Parathyroid adenoma (tissue), 2 donors: ENCODE measurements around the gene CMTM8.
A peak's percentile ranks its signal among the peaks of the same experiment; 100 is the strongest.

Experiments used
- H2AFZ ChIP-seq: fragments of 300-600 bp; sonication (generic); one replicate; pipeline ENCODE4 v1.7.0; 2017; ENCODE audit warnings: antibody characterized with exemption, mild to moderate bottlenecking
- H3K27ac ChIP-seq: fragments of 300-600 bp; sonication (generic); one replicate; pipeline ENCODE4 v1.7.0; 2017
- H3K27me3 ChIP-seq: fragments of 300-600 bp; sonication (generic); one replicate; pipeline ENCODE4 v1.7.0; 2017; ENCODE audit warnings: low read length; ENCODE audit not compliant: control insufficient read depth, insufficient read depth
- H3K36me3 ChIP-seq: fragments of 300-600 bp; sonication (generic); one replicate; pipeline ENCODE4 v1.7.0; 2017; ENCODE audit warnings: low read length; ENCODE audit not compliant: control insufficient read depth, insufficient read depth
- H3K4me1 ChIP-seq: fragments of 300-600 bp; sonication (generic); one replicate; pipeline ENCODE4 v1.7.0; 2017; ENCODE audit warnings: control low read depth
- H3K4me2 ChIP-seq: fragments of 300-600 bp; sonication (generic); one replicate; pipeline ENCODE4 v1.7.0; 2017; ENCODE audit warnings: low read length
- H3K4me3 ChIP-seq: fragments of 300-600 bp; sonication (generic); one replicate; pipeline ENCODE4 v1.7.0; 2017; ENCODE audit warnings: low read depth, low read length
- H3K79me2 ChIP-seq: fragments of 300-600 bp; sonication (generic); one replicate; pipeline ENCODE4 v1.7.0; 2017; ENCODE audit warnings: control low read depth
- H3K9ac ChIP-seq: fragments of 300-600 bp; sonication (generic); one replicate; pipeline ENCODE4 v1.7.0; 2017; ENCODE audit warnings: mild to moderate bottlenecking
- H3K9me3 ChIP-seq: fragments of 300-600 bp; sonication (generic); one replicate; pipeline ENCODE4 v1.7.0; 2017; ENCODE audit warnings: low read length; ENCODE audit not compliant: control insufficient read depth
- TF ChIP-seq, protein P1 (sequence below): fragments of 300-600 bp; sonication (generic); IDR thresholded peaks from one replicate; pipeline ENCODE4 v1.7.0; 2017; ENCODE audit warnings: antibody characterized with exemption, mild to moderate bottlenecking
- donor health status: primary hyperparathyroidism.

Gene CMTM8

GRCh38 chr3:32398531-32398930 lies 160.1 kb downstream of the CMTM8 start:
- Histone ChIP-seq H3K27me3 (no peaks in the 10 kb centered on the region), H3K79me2 (no peaks in the 10 kb centered on the region), H3K36me3 (no peaks in the 10 kb centered on the region), H3K9me3 (no peaks in the 10 kb centered on the region), H3K27ac (no peak overlapping the region), H2AFZ (no peak overlapping the region), H3K9ac (no peak overlapping the region), H3K4me2 (no peak overlapping the region), H3K4me1 (no peaks in the 10 kb centered on the region), H3K4me3 (no peak overlapping the region)
- TF ChIP-seq, protein P1, sequence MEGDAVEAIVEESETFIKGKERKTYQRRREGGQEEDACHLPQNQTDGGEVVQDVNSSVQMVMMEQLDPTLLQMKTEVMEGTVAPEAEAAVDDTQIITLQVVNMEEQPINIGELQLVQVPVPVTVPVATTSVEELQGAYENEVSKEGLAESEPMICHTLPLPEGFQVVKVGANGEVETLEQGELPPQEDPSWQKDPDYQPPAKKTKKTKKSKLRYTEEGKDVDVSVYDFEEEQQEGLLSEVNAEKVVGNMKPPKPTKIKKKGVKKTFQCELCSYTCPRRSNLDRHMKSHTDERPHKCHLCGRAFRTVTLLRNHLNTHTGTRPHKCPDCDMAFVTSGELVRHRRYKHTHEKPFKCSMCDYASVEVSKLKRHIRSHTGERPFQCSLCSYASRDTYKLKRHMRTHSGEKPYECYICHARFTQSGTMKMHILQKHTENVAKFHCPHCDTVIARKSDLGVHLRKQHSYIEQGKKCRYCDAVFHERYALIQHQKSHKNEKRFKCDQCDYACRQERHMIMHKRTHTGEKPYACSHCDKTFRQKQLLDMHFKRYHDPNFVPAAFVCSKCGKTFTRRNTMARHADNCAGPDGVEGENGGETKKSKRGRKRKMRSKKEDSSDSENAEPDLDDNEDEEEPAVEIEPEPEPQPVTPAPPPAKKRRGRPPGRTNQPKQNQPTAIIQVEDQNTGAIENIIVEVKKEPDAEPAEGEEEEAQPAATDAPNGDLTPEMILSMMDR, result no peak

- Histone ChIP-seq H3K27ac (no peak overlapping the region), H3K9me3 (no peaks in the 10 kb centered on the region), H3K79me2 (no peaks in the 10 kb centered on the region), H3K4me3 (no peak overlapping the region), H3K4me1 (no peaks in the 10 kb centered on the region), H2AFZ (no peak overlapping the region), H3K27me3 (no peaks in the 10 kb centered on the region), H3K36me3 (no peaks in the 10 kb centered on the region), H3K4me2 (no peak overlapping the region), H3K9ac (no peak overlapping the region)
- TF ChIP-seq, protein P1, result peak; percentile 63
Measured at GRCh38 chr3:32399030-32399620, 160.6 kb downstream of the CMTM8 start.

GRCh38 chr3:32401126-32401525 lies 162.6 kb downstream of the CMTM8 start:
- no peaks in the 10 kb centered on the region for H3K9me3 ChIP-seq
- H3K4me3 ChIP-seq, result no peak overlapping the region
- no peaks in the 10 kb centered on the region for H3K4me1 ChIP-seq
- H3K9ac ChIP-seq, result no peak overlapping the region
- no peaks in the 10 kb centered on the region for H3K27me3 ChIP-seq
- no peaks in the 10 kb centered on the region for H3K36me3 ChIP-seq
- H2AFZ ChIP-seq, result peak overlapping the region; percentile 99
- peak overlapping the region; percentile 39 for H3K4me2 ChIP-seq
- TF ChIP-seq, protein P1, result no peak
- H3K79me2 ChIP-seq, result no peaks in the 10 kb centered on the region
- peak overlapping the region; percentile 69 for H3K27ac ChIP-seq

- Histone ChIP-seq H3K4me2 (peak overlapping the region; percentile 39), H3K4me3 (peak overlapping the region; percentile 23), H3K4me1 (no peaks in the 10 kb centered on the region), H3K27me3 (no peaks in the 10 kb centered on the region), H3K27ac (peak overlapping the region; percentile 69), H3K9me3 (no peaks in the 10 kb centered on the region), H2AFZ (peak overlapping the region; percentile 99), H3K9ac (peak overlapping the region; percentile 42), H3K36me3 (no peaks in the 10 kb centered on the region), H3K79me2 (no peaks in the 10 kb centered on the region)
- TF ChIP-seq, protein P1, result no peak
Measured at GRCh38 chr3:32401556-32402081, 163.1 kb downstream of the CMTM8 start.

DNA sequence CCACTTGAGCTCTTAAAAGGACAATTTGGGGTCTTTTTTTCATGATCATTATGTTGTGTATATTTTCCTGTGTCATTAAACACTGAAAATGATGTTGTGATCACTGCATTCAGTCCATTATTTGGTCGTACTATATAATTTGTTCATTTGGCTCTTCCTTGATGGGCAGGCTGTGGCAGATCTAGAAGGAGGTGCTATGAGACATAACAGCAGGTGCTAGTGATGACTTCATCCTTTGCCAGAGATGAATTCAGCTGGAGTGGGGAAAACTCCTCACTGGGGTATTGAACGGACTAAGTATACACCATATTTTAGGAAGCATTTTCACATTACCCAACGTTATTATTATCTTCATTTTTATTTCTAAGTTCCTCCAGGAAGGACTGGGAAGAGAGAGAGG lies 165.2 kb downstream of the CMTM8 start:
- Histone ChIP-seq H3K9ac (no peak overlapping the region), H3K9me3 (no peaks in the 10 kb centered on the region), H3K27ac (no peak overlapping the region), H3K4me1 (no peaks in the 10 kb centered on the region), H3K79me2 (no peaks in the 10 kb centered on the region), H2AFZ (no peak overlapping the region), H3K4me3 (no peak overlapping the region), H3K4me2 (no peak overlapping the region), H3K27me3 (no peaks in the 10 kb centered on the region), H3K36me3 (no peaks in the 10 kb centered on the region)
- TF ChIP-seq, protein P1, result no peak
